OCI-LY3 (cell line): ENCODE data around the gene RBM17.

ENCODE experiments used
- CTCF ChIP-seq: fragments of 200-600, 300-600 bp; sonication (generic); IDR thresholded peaks from 2 replicates; pipeline ENCODE4 v1.5.1; 2014; ENCODE audit warnings: antibody characterized with exemption, low read length, low read depth
- EZH2phosphoT487 ChIP-seq: fragments of 200-600 bp; shearing (Covaris generic); IDR thresholded peaks from 2 replicates; pipeline ENCODE4 v1.6.1; 2018; ENCODE audit warnings: antibody characterized with exemption, mixed run types, low read depth

GRCh38 chr10:6158276-6158675 is 69.4 kb downstream of the RBM17 start:
- TF ChIP-seq CTCF, result no peak
- TF ChIP-seq EZH2phosphoT487, result no peak
